ENCODE results near the gene MS4A10.
A peak's percentile ranks its signal among the peaks of the same experiment; 100 is the strongest.

The MS4A10 gene

DNA sequence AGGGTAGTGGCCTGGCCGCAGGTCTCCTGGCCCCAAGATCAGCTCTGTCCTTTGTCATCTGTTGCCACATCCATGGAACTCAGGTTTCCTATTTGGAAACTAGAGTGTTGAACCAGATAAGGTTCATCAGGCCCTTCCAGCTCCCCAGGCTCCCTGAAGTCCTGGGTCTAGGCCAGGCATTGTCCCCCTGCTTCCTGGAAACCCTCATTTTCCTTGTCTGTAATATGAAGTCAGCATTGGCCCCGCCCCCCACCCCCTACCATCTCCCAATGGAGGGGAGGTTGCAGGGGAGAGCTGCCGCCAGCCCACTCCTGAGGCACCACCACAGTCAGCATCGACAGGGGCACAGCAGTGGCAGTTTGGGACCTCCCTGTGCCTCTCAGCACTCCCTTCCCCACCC is 9.0 kb upstream of the MS4A10 start:
- Histone ChIP-seq H3K36me3 (ENCODE audit: insufficient read depth, low read length) (no peaks in the 10 kb centered on the region), H3K27me3 (ENCODE audit: insufficient read depth, low read length) (peaks cover 4% of the 10 kb centered on the region; the same call in 1 of the 2 replicates), H3K79me2 (ENCODE audit: control insufficient read depth, insufficient read depth, low read length, unreplicated experiment) (no peaks in the 10 kb centered on the region), H3K27ac (ENCODE audit: low read depth, low read length) (no peak overlapping the region; the same call in 1 of the 2 replicates), H2AFZ (ENCODE audit: low read length, unreplicated experiment) (no peak overlapping the region), H3K4me3 (ENCODE audit: low read depth, low read length) (no peak overlapping the region), H3K4me1 (ENCODE audit: control insufficient read depth, insufficient read depth, low read length, unreplicated experiment) (peaks cover 17% of the 10 kb centered on the region)

DNA sequence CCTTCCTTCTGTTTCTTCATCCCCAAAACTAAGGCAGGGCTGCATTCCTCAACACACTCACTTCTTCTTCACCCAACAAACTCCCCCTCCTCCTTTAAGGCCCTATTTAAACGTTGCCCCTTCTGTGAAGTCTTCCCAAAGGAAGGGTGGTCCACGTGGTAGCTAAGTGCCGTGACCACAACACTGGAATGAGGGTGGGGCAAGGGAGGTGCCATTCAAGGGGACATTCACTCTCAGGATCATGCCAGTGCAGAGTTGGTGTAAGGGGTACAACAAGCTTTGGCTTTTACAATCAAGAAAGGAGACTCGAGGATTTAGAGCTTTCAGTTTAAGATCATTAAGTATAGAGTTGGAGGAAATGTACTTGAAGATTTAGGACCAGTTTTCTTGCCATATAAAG is 8.0 kb upstream of the MS4A10 start:
- no peaks in the 10 kb centered on the region for H3K79me2 ChIP-seq (ENCODE audit: control insufficient read depth, insufficient read depth, low read length, unreplicated experiment)

DNA sequence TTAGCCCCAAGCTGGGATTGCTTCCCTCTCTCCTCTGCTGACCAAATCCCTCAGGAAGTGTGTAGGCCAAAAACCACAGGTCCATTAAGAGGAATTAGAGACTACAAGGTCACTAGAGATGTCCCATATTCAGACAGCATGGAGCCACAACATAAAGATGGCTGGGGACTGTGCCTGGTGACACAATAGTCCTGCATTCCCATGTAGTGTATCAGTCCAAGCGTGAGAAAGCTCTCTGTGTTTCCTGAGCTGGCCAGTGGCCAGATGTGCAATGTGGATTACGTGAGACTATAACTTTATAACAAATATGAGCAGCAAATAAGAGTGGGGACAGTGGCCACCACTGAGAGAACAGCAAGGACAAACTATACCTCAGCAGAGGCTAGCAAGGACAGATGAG is 7.6 kb upstream of the MS4A10 start:
- Histone ChIP-seq H3K27me3 (ENCODE audit: insufficient read depth, low read length) (peaks cover 12% of the 10 kb centered on the region; the same call in 1 of the 2 replicates), H3K4me1 (ENCODE audit: control insufficient read depth, insufficient read depth, low read length, unreplicated experiment) (peaks cover 17% of the 10 kb centered on the region), H3K4me3 (ENCODE audit: low read depth, low read length) (no peak overlapping the region), H3K79me2 (ENCODE audit: control insufficient read depth, insufficient read depth, low read length, unreplicated experiment) (no peaks in the 10 kb centered on the region), H3K36me3 (ENCODE audit: insufficient read depth, low read length) (no peaks in the 10 kb centered on the region), H3K27ac (ENCODE audit: low read depth, low read length) (peak overlapping the region; percentile 64), H2AFZ (ENCODE audit: low read length, unreplicated experiment) (peak overlapping the region; percentile 29)

More for the DNA sequence above, 8.0 kb upstream of the MS4A10 start:
- peak overlapping the region; percentile 64 for H3K27ac ChIP-seq (ENCODE audit: low read depth, low read length)
- H3K27me3 ChIP-seq (ENCODE audit: insufficient read depth, low read length) = peaks cover 12% of the 10 kb centered on the region; the same call in 1 of the 2 replicates
- H3K4me3 ChIP-seq (ENCODE audit: low read depth, low read length) = no peak overlapping the region
- peaks cover 17% of the 10 kb centered on the region for H3K4me1 ChIP-seq (ENCODE audit: control insufficient read depth, insufficient read depth, low read length, unreplicated experiment)
- no peaks in the 10 kb centered on the region for H3K36me3 ChIP-seq (ENCODE audit: insufficient read depth, low read length)
- H2AFZ ChIP-seq (ENCODE audit: low read length, unreplicated experiment) = peak overlapping the region; percentile 18

DNA sequence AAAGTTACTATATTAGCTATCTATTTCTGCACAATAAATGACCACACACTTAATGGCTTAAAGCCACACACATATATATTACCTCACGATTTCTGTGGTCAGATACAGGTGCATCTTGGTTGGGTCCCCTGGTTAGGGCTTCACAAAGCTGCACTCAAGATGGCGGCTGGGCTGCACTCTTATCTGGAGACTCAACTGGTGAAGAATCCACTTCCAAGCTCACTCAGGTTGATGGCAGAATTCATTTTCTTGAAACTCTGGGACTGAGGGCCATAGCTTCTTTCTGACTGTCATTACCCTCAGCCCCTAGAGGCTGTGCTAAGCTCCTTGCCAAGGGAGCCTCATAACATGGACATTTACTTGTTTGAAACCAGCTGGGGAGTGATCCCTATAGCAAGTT is 5.1 kb upstream of the MS4A10 start:
- H3K79me2 ChIP-seq (ENCODE audit: control insufficient read depth, insufficient read depth, low read length, unreplicated experiment) = no peaks in the 10 kb centered on the region
- H3K4me3 ChIP-seq (ENCODE audit: low read depth, low read length) = no peak overlapping the region
- peaks cover 12% of the 10 kb centered on the region; the same call in 1 of the 2 replicates for H3K27me3 ChIP-seq (ENCODE audit: insufficient read depth, low read length)
- peaks cover 17% of the 10 kb centered on the region for H3K4me1 ChIP-seq (ENCODE audit: control insufficient read depth, insufficient read depth, low read length, unreplicated experiment)
- no peak overlapping the region for H2AFZ ChIP-seq (ENCODE audit: low read length, unreplicated experiment)
- H3K27ac ChIP-seq (ENCODE audit: low read depth, low read length) = no peak overlapping the region
- H3K36me3 ChIP-seq (ENCODE audit: insufficient read depth, low read length) = no peaks in the 10 kb centered on the region

DNA sequence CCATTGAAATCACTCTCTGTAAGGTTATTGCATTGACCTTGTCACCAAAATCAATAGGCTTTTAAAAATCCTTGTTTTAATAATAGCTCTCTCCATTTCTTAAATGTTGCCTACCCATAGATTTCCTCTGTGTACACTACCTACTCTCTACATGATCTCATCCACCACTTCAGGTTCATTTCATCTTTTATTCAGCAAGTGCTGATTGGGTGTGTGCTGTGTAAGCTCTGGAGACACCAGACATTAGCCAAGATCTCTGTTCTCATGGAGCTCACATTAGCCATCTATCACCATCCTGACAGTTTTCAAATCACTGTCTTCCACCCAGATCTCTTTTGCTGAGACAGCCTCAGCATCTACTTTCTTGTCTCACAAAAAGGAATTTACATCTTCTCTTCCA is 4.4 kb upstream of the MS4A10 start:
- no peaks in the 10 kb centered on the region for H3K36me3 ChIP-seq (ENCODE audit: insufficient read depth, low read length)
- peaks cover 12% of the 10 kb centered on the region; the same call in 1 of the 2 replicates for H3K27me3 ChIP-seq (ENCODE audit: insufficient read depth, low read length)
- H3K4me3 ChIP-seq (ENCODE audit: low read depth, low read length) = no peak overlapping the region
- H3K27ac ChIP-seq (ENCODE audit: low read depth, low read length) = no peak overlapping the region
- no peak overlapping the region for H2AFZ ChIP-seq (ENCODE audit: low read length, unreplicated experiment)
- H3K79me2 ChIP-seq (ENCODE audit: control insufficient read depth, insufficient read depth, low read length, unreplicated experiment) = no peaks in the 10 kb centered on the region
- H3K4me1 ChIP-seq (ENCODE audit: control insufficient read depth, insufficient read depth, low read length, unreplicated experiment) = peaks cover 16% of the 10 kb centered on the region

DNA sequence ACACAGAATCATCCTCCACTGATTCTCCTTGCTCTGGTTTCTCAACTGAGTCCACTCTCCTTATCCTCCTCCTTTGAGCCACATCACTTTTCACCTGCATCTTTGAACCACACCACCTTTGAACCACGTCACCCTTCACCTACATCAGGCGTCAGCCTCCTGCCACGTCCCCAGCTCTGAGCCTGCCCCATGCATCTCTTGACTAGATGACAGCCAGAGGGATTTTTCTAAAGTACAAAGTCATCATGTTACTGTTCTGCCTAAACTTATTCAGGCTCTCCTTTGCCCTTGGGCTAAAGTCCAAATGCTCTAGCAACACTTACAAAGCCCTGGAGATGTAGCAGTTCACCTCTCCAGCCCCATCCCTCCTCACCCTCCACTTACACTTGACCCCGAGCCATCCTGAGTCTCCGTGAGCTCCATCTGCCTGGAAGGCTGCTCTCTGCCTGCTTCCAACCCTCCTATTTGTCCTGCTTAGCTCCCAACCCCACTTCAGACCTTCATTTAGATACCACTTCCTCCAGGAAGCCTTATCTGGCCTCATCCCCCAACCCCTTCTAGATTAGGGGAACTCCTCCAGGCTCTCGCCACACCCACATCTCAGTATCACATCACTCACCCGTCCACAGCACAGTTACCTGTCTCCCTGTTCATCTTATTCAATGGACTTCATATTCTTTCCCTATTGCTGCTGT is 3.7 kb upstream of the MS4A10 start:
- no peak overlapping the region for H2AFZ ChIP-seq (ENCODE audit: low read length, unreplicated experiment)
- H3K27me3 ChIP-seq (ENCODE audit: insufficient read depth, low read length) = peaks cover 12% of the 10 kb centered on the region; the same call in 1 of the 2 replicates
- H3K36me3 ChIP-seq (ENCODE audit: insufficient read depth, low read length) = no peaks in the 10 kb centered on the region
- no peaks in the 10 kb centered on the region for H3K79me2 ChIP-seq (ENCODE audit: control insufficient read depth, insufficient read depth, low read length, unreplicated experiment)
- H3K4me3 ChIP-seq (ENCODE audit: low read depth, low read length) = no peak overlapping the region
- peaks cover 22% of the 10 kb centered on the region for H3K4me1 ChIP-seq (ENCODE audit: control insufficient read depth, insufficient read depth, low read length, unreplicated experiment)
- H3K27ac ChIP-seq (ENCODE audit: low read depth, low read length) = no peak overlapping the region

DNA sequence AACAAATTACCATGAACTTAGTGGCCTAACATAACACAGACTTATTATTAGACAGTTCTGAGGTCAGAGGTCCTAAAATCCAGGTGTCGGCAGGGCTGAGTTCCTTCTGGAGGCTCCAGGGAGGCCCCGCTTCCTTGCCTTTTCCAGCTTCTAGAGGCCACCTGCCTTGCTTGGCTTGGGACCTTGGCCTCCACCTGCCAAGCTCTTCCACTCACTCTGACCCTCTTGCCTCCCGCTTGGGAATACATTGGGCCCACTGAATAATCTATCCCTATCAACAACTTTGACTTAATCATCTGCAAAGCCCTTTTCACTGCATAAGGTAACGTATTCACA is 3.2 kb upstream of the MS4A10 start:
- peaks cover 12% of the 10 kb centered on the region; the same call in 1 of the 2 replicates for H3K27me3 ChIP-seq (ENCODE audit: insufficient read depth, low read length)
- H3K36me3 ChIP-seq (ENCODE audit: insufficient read depth, low read length) = no peaks in the 10 kb centered on the region
- no peaks in the 10 kb centered on the region for H3K79me2 ChIP-seq (ENCODE audit: control insufficient read depth, insufficient read depth, low read length, unreplicated experiment)
- no peak overlapping the region for H2AFZ ChIP-seq (ENCODE audit: low read length, unreplicated experiment)
- no peak overlapping the region for H3K27ac ChIP-seq (ENCODE audit: low read depth, low read length)
- H3K4me3 ChIP-seq (ENCODE audit: low read depth, low read length) = no peak overlapping the region
- H3K4me1 ChIP-seq (ENCODE audit: control insufficient read depth, insufficient read depth, low read length, unreplicated experiment) = peaks cover 24% of the 10 kb centered on the region

DNA sequence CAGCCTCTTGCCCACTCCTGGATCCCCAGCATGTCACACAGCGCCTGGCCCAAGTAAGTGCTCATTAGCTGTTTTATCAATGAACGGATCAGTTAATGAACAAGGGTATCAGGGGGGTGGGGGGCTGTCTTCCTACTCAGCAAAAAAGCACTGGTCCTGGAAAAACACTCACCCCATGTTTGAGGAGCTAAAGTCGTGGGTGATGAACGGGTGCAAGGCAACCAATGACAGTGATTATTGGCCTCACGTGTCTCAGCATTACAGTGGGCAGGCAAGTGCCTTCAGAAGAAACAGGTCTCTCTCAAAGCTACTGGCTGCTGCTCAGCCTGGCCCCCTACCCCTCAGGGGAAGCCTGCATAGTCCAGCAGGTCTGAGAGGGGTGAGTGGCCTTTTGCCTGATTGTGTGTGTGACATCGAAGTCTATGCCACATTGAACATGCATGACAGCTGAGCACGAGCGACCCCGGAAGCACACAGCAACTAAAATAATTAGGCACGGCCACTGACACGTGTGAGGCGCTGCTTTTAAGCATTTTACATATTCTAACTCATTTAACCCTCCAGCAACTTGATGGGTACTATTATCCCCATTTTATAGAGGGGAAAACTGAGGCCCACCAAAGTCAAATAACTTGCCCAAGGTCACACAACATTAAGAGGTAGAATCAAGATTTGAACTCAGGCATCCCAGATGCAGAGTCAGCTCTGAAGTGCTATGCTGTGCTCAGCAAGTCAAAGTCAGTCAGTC is 2.6 kb upstream of the MS4A10 start:
- no peaks in the 10 kb centered on the region for H3K36me3 ChIP-seq (ENCODE audit: insufficient read depth, low read length)
- no peak overlapping the region for H3K4me3 ChIP-seq (ENCODE audit: low read depth, low read length)
- H2AFZ ChIP-seq (ENCODE audit: low read length, unreplicated experiment) = no peak overlapping the region
- no peak overlapping the region for H3K27ac ChIP-seq (ENCODE audit: low read depth, low read length)
- no peaks in the 10 kb centered on the region for H3K79me2 ChIP-seq (ENCODE audit: control insufficient read depth, insufficient read depth, low read length, unreplicated experiment)
- peaks cover 24% of the 10 kb centered on the region for H3K4me1 ChIP-seq (ENCODE audit: control insufficient read depth, insufficient read depth, low read length, unreplicated experiment)
- H3K27me3 ChIP-seq (ENCODE audit: insufficient read depth, low read length) = peaks cover 12% of the 10 kb centered on the region; the same call in 1 of the 2 replicates

DNA sequence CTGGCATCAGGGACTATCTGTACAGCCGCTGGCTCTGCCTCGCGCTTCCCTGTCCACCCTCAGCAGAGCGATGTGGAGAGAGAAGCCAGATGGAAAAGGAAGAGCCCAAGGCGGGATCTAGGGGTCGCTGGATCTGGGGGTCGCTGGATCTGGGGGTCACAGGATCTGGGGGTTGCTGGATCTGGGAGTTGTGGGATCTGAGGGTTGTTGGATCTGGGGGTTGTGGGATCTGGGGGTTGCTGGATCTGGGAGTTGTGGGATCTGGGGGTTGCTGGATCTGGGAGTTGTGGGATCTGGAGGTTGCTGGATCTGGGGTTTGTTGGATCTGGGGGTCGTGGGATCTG is 2.0 kb upstream of the MS4A10 start:
- no peak overlapping the region for H3K4me3 ChIP-seq (ENCODE audit: low read depth, low read length)
- H3K36me3 ChIP-seq (ENCODE audit: insufficient read depth, low read length) = no peaks in the 10 kb centered on the region
- H3K79me2 ChIP-seq (ENCODE audit: control insufficient read depth, insufficient read depth, low read length, unreplicated experiment) = no peaks in the 10 kb centered on the region
- no peak overlapping the region for H3K27ac ChIP-seq (ENCODE audit: low read depth, low read length)
- H3K4me1 ChIP-seq (ENCODE audit: control insufficient read depth, insufficient read depth, low read length, unreplicated experiment) = peaks cover 21% of the 10 kb centered on the region
- H3K27me3 ChIP-seq (ENCODE audit: insufficient read depth, low read length) = peaks cover 12% of the 10 kb centered on the region; the same call in 1 of the 2 replicates
- no peak overlapping the region for H2AFZ ChIP-seq (ENCODE audit: low read length, unreplicated experiment)

DNA sequence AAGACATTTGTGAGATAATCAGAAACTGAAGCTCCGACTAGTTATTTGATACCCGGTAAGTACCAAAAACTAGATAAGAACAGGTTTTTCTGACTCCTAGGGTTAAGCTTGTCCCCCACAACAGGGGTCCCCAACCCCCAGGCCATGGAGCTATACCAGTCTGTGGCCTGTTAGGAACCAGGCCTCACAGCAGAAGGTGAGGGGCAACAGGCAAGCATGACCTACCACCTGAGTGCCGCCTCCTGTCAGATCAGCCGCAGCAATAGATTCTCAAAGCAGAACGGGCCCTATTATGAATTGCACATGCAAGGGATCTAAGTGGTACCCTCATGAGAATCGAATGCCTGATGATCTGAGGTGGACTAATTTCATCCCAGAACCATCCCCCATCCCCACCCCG is 1.2 kb upstream of the MS4A10 start:
- Histone ChIP-seq H3K36me3 (ENCODE audit: insufficient read depth, low read length) (no peaks in the 10 kb centered on the region), H3K27ac (ENCODE audit: low read depth, low read length) (no peak overlapping the region), H3K79me2 (ENCODE audit: control insufficient read depth, insufficient read depth, low read length, unreplicated experiment) (no peaks in the 10 kb centered on the region), H3K4me3 (ENCODE audit: low read depth, low read length) (no peak overlapping the region), H2AFZ (ENCODE audit: low read length, unreplicated experiment) (no peak overlapping the region), H3K4me1 (ENCODE audit: control insufficient read depth, insufficient read depth, low read length, unreplicated experiment) (peaks cover 21% of the 10 kb centered on the region), H3K27me3 (ENCODE audit: insufficient read depth, low read length) (peaks cover 12% of the 10 kb centered on the region; the same call in 1 of the 2 replicates)
